HCT116 (cell line): ENCODE measurements around the gene HEATR5B.

Source experiments
- CEBPB ChIP-seq: IDR thresholded peaks from 2 replicates; pipeline ENCODE4 v1.6.1; 2012; ENCODE audit warnings: low read depth
- CTCF ChIP-seq, 3 experiments: fragments of 200-600 bp in 1 of 3; sonication (generic) in 1 of 3; IDR thresholded peaks in 2 of 3; conservative IDR thresholded peaks in 1 of 3; 2 replicates each; pipeline ENCODE4 v1.5.1; 2012 to 2017; ENCODE audit warnings: low read depth in 2 of 3, low read length in 2 of 3, antibody characterized with exemption in 1 of 3, borderline replicate concordance in 1 of 3, control low read depth in 1 of 3, mild to moderate bottlenecking in 1 of 3, mixed read lengths in 1 of 3, mixed run types in 1 of 3, moderate library complexity in 1 of 3; ENCODE audit not compliant: insufficient read depth in 1 of 3
- EZH2phosphoT487 ChIP-seq: fragments of 200-600 bp; IDR thresholded peaks from 2 replicates; pipeline ENCODE4 v1.6.1; 2018; ENCODE audit warnings: antibody characterized with exemption, borderline replicate concordance
- POLR2A ChIP-seq: IDR thresholded peaks from 2 replicates; pipeline ENCODE4 v1.7.0; 2011; ENCODE audit warnings: borderline replicate concordance; ENCODE audit not compliant: insufficient read depth, insufficient read length; ENCODE audit errors: extremely low read depth
- POLR2AphosphoS5 ChIP-seq: IDR thresholded peaks from 2 replicates; pipeline ENCODE4 v1.6.1; 2011; ENCODE audit warnings: mild to moderate bottlenecking, low read depth, low read length, moderate library complexity
- SIN3A ChIP-seq: IDR thresholded peaks from 2 replicates; pipeline ENCODE4 v1.6.1; 2012; ENCODE audit warnings: low read depth
- SP1 ChIP-seq: IDR thresholded peaks from 2 replicates; pipeline ENCODE4 v1.6.1; 2012; ENCODE audit warnings: low read depth
- YY1 ChIP-seq: IDR thresholded peaks from 2 replicates; pipeline ENCODE4 v1.6.1; 2011; ENCODE audit warnings: low read length, low read depth, moderate library complexity, mild to moderate bottlenecking; ENCODE audit not compliant: insufficient replicate concordance; ENCODE audit errors: extremely low read depth
- ZFX ChIP-seq: fragments of 450-650 bp; IDR thresholded peaks from 2 replicates; pipeline ENCODE4 v1.6.1; 2017
- TF ChIP-seq, protein P1 (sequence below): IDR thresholded peaks from 2 replicates; pipeline ENCODE4 v1.6.1; 2012; ENCODE audit warnings: low read depth
- TF ChIP-seq, protein P2 (sequence below): IDR thresholded peaks from 2 replicates; pipeline ENCODE4 v1.6.1; 2012
- TF ChIP-seq, protein P3 (sequence below): IDR thresholded peaks from 2 replicates; pipeline ENCODE4 v1.6.1; 2011; ENCODE audit warnings: mild to moderate bottlenecking, low read length, moderate library complexity; ENCODE audit not compliant: insufficient replicate concordance; ENCODE audit errors: extremely low read depth

GRCh38 chr2:36967236-36967876 is 116.8 kb downstream of the HEATR5B start:
- TF ChIP-seq CEBPB = no peak
- TF ChIP-seq, protein P1, sequence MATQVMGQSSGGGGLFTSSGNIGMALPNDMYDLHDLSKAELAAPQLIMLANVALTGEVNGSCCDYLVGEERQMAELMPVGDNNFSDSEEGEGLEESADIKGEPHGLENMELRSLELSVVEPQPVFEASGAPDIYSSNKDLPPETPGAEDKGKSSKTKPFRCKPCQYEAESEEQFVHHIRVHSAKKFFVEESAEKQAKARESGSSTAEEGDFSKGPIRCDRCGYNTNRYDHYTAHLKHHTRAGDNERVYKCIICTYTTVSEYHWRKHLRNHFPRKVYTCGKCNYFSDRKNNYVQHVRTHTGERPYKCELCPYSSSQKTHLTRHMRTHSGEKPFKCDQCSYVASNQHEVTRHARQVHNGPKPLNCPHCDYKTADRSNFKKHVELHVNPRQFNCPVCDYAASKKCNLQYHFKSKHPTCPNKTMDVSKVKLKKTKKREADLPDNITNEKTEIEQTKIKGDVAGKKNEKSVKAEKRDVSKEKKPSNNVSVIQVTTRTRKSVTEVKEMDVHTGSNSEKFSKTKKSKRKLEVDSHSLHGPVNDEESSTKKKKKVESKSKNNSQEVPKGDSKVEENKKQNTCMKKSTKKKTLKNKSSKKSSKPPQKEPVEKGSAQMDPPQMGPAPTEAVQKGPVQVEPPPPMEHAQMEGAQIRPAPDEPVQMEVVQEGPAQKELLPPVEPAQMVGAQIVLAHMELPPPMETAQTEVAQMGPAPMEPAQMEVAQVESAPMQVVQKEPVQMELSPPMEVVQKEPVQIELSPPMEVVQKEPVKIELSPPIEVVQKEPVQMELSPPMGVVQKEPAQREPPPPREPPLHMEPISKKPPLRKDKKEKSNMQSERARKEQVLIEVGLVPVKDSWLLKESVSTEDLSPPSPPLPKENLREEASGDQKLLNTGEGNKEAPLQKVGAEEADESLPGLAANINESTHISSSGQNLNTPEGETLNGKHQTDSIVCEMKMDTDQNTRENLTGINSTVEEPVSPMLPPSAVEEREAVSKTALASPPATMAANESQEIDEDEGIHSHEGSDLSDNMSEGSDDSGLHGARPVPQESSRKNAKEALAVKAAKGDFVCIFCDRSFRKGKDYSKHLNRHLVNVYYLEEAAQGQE = no peak
- no peak for TF ChIP-seq CTCF (IDR thresholded peaks at IDR 0.05 in 2 of 3, conservative IDR thresholded peaks at IDR 0.05 in 1 of 3; ENCODE audit: borderline replicate concordance in 1 of 3, insufficient read depth in 1 of 3, low read depth in 2 of 3, low read length in 2 of 3)
- TF ChIP-seq, protein P2, sequence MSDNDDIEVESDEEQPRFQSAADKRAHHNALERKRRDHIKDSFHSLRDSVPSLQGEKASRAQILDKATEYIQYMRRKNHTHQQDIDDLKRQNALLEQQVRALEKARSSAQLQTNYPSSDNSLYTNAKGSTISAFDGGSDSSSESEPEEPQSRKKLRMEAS = no peak
- no peak for TF ChIP-seq ZFX
- no peak for TF ChIP-seq EZH2phosphoT487
- TF ChIP-seq POLR2A = no peak
- TF ChIP-seq, protein P3, sequence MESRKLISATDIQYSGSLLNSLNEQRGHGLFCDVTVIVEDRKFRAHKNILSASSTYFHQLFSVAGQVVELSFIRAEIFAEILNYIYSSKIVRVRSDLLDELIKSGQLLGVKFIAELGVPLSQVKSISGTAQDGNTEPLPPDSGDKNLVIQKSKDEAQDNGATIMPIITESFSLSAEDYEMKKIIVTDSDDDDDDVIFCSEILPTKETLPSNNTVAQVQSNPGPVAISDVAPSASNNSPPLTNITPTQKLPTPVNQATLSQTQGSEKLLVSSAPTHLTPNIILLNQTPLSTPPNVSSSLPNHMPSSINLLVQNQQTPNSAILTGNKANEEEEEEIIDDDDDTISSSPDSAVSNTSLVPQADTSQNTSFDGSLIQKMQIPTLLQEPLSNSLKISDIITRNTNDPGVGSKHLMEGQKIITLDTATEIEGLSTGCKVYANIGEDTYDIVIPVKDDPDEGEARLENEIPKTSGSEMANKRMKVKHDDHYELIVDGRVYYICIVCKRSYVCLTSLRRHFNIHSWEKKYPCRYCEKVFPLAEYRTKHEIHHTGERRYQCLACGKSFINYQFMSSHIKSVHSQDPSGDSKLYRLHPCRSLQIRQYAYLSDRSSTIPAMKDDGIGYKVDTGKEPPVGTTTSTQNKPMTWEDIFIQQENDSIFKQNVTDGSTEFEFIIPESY = no peak
- TF ChIP-seq SP1 = no peak
- TF ChIP-seq POLR2AphosphoS5 = no peak
- no peak for TF ChIP-seq YY1
- TF ChIP-seq SIN3A = no peak
